GM12878 (cell line): ENCODE results near the gene YPEL4. TPM values are rescaled to one million over a fixed set of nuclear protein-coding genes. Genes with fewer than 3 reads are reported as not detected.

Experiments used
- ATAC-seq: fragments of 200-7000 bp; cut with Tn5 transposase; 3 replicates; pipeline ENCODE4 v1.9.1; 2020; ENCODE audit warnings: mild to moderate bottlenecking, moderate library complexity
- BruUV-seq: library from RNA; stranded (reverse); fragments of 400-500 nt; replicated peaks from 2 replicates; lab custom pipeline; 2021; lab: Mats Ljungman, UMichigan
- CTCF ChIA-PET: fragments of 300-600 bp; sonication (Branson Sonifier 250); formaldehyde crosslinking; extraction: SDS; loops from one replicate; lab custom pipeline; 2021; ENCODE audit warnings: inconsistent platforms; lab: Yijun Ruan, JAX
- POLR2A ChIA-PET: fragments of 350-600 bp; formaldehyde crosslinking; extraction: SDS; loops from one replicate; lab custom pipeline; 2021; ENCODE audit warnings: inconsistent platforms; lab: Charles Lee
- RAD21 ChIA-PET: fragments of 300-600 bp; sonication (Branson Sonifier 250); formaldehyde crosslinking; loops from one replicate; lab custom pipeline; 2023; ENCODE audit warnings: antibody characterized with exemption; ENCODE audit not compliant: unreplicated experiment; lab: Charles Lee
- SMC1A ChIA-PET: fragments of 300-600 bp; sonication (Branson Sonifier 250); formaldehyde crosslinking; loops from one replicate; lab custom pipeline; 2023; ENCODE audit not compliant: unreplicated experiment, uncharacterized antibody; lab: Charles Lee
- DNase-seq: peaks from one replicate; pipeline ENCODE4 v3.0.0-alpha.2; 2011; ENCODE audit warnings: low read depth, low spot score
- FAIRE-seq: peaks from 3 replicates; lab custom pipeline; 2011; peaks lifted over from hg19 to GRCh38; lab: Jason Lieb, UNC
- H2AFZ ChIP-seq: 2 replicates; pipeline ENCODE4 v1.6.0; 2011; ENCODE audit warnings: low read depth, low read length, control low read depth; ENCODE audit not compliant: control insufficient read depth
- H3K27ac ChIP-seq: 2 replicates; pipeline ENCODE4 v1.5.1; 2011; ENCODE audit warnings: control low read depth; ENCODE audit not compliant: control insufficient read depth, insufficient read depth
- H3K27me3 ChIP-seq, 2 experiments: replicated peaks in 1 of 2; 2 replicates each; pipeline versions ENCODE4 v1.6.0 to v1.6.1; 2011; ENCODE audit warnings: low read length in 1 of 2; ENCODE audit not compliant: control insufficient read depth in 2 of 2, insufficient read depth in 2 of 2
- H3K36me3 ChIP-seq, 2 experiments: 2 replicates each; pipeline ENCODE4 v1.5.1; 2011; ENCODE audit warnings: low read length in 1 of 2; ENCODE audit not compliant: control insufficient read depth in 2 of 2, insufficient read depth in 2 of 2
- H3K4me1 ChIP-seq: 2 replicates; pipeline ENCODE4 v1.6.1; 2011; ENCODE audit warnings: mild to moderate bottlenecking, low read length, moderate library complexity, mixed read lengths; ENCODE audit not compliant: control insufficient read depth, insufficient read depth
- H3K4me2 ChIP-seq: 2 replicates; pipeline ENCODE4 v1.6.0; 2011; ENCODE audit warnings: control low read depth; ENCODE audit not compliant: control insufficient read depth, insufficient read depth
- H3K4me3 ChIP-seq: fragments of 200-600 bp; sonication (generic); 2 replicates; pipeline ENCODE4 v1.5.1; 2016
- H3K79me2 ChIP-seq: 2 replicates; pipeline ENCODE4 v1.6.0; 2011; ENCODE audit warnings: low read length; ENCODE audit not compliant: control insufficient read depth, insufficient read depth
- H3K9ac ChIP-seq: 2 replicates; pipeline ENCODE4 v1.8.0; 2011; ENCODE audit warnings: low read length, control low read depth, mixed read lengths; ENCODE audit not compliant: control insufficient read depth, insufficient read depth
- H3K9me3 ChIP-seq: replicated peaks from 3 replicates; pipeline ENCODE4 v1.5.1; 2011; ENCODE audit warnings: mild to moderate bottlenecking, low read length; ENCODE audit not compliant: control insufficient read depth, insufficient read depth
- H4K20me1 ChIP-seq: 2 replicates; pipeline ENCODE4 v1.6.0; 2011; ENCODE audit not compliant: control insufficient read depth, insufficient read depth
- ATF3 ChIP-seq: IDR thresholded peaks from 2 replicates; pipeline ENCODE4 v1.6.1; 2011; ENCODE audit warnings: low read depth, mild to moderate bottlenecking, low read length, moderate library complexity, borderline replicate concordance; ENCODE audit errors: extremely low read depth
- POLR2AphosphoS5 ChIP-seq: IDR thresholded peaks from 2 replicates; pipeline ENCODE4 v1.6.1; 2011; ENCODE audit warnings: mild to moderate bottlenecking, low read length, inconsistent platforms
- RAD21 ChIP-seq: IDR thresholded peaks from 2 replicates; pipeline ENCODE4 v1.6.1; 2011; ENCODE audit warnings: mild to moderate bottlenecking, low read depth, low read length, moderate library complexity; ENCODE audit not compliant: insufficient read depth
- RFX5 ChIP-seq: IDR thresholded peaks from 2 replicates; pipeline ENCODE4 v1.6.1; 2011; ENCODE audit warnings: low read depth, low read length, improper control_type of control experiment
- SIX5 ChIP-seq: IDR thresholded peaks from 2 replicates; pipeline ENCODE4 v1.6.1; 2011; ENCODE audit warnings: mild to moderate bottlenecking, low read depth, low read length, moderate library complexity; ENCODE audit not compliant: severe bottlenecking
- SMARCA5 ChIP-seq: fragments of 450-650 bp; IDR thresholded peaks from 2 replicates; pipeline ENCODE4 v1.6.1; 2017; ENCODE audit warnings: mild to moderate bottlenecking
- SMC3 ChIP-seq: IDR thresholded peaks from 2 replicates; pipeline ENCODE4 v1.6.1; 2011; ENCODE audit warnings: low read length, improper control_type of control experiment, borderline replicate concordance
- TCF12 ChIP-seq: IDR thresholded peaks from 2 replicates; pipeline ENCODE4 v1.6.1; 2011; ENCODE audit warnings: low read depth, mild to moderate bottlenecking, low read length
- ZBED1 ChIP-seq: IDR thresholded peaks from 2 replicates; pipeline ENCODE4 v1.6.1; 2016; ENCODE audit warnings: borderline replicate concordance
- ZBTB11 ChIP-seq: fragments of 450-650 bp; formaldehyde crosslinking; IDR thresholded peaks from 2 replicates; pipeline ENCODE4 v1.5.0; 2022; ENCODE audit warnings: mild to moderate bottlenecking, missing genetic modification characterization
- ZNF207 ChIP-seq: fragments of 450-650 bp; IDR thresholded peaks from 2 replicates; pipeline ENCODE4 v1.6.1; 2014; ENCODE audit warnings: antibody characterized with exemption, mild to moderate bottlenecking, borderline replicate concordance
- ZNF384 ChIP-seq: IDR thresholded peaks from 2 replicates; pipeline ENCODE4 v1.6.1; 2012; ENCODE audit warnings: low read depth, mild to moderate bottlenecking, low read length, improper control_type of control experiment, borderline replicate concordance
- WGBS: methylation state at CpG from one replicate; pipeline ENCODE4 v1.1.6; 2016; ENCODE audit warnings: low lambda C conversion rate; ENCODE audit not compliant: insufficient replicate concordance, insufficient coverage; ENCODE audit errors: missing lambda C conversion rate; 5-methylcytosine and 5-hydroxymethylcytosine counted together
- in situ Hi-C: fragments of 300-500 bp; cut with MboI; formaldehyde crosslinking; loops from 9 replicates; pipeline ENCODE4 v1.14.3; 2018; ENCODE audit warnings: mixed read lengths
- intact Hi-C: fragments of 100-400 bp; cut with micrococcal nuclease; formaldehyde crosslinking; loops from one replicate; pipeline ENCODE4 v1.14.2; 2022; ENCODE audit not compliant: unreplicated experiment
- polyA plus RNA-seq, 11 experiments: library from polyadenylated mRNA; depleted of rRNA in 4 of 11; unstranded in 6 of 11; stranded (reverse) in 5 of 11; fragments of >200 nt; fragmentation: Nextera tagmentation in 4 of 11; fragmentation: Illumina TruSeq in 1 of 11; extraction: Ambion mirVana in 4 of 11; extraction: Trizol in 1 of 11; gene quantifications; 1 replicate in 1 of 11; 2 replicates in 10 of 11; pipeline versions ENCODE4 v1.2.1 to v1.2.3, GENCODE V29; 2011 to 2016; ENCODE audit warnings: inconsistent platforms in 2 of 11, missing spikeins in 2 of 11, low read depth in 1 of 11
- total RNA-seq, 4 experiments: library from RNA; depleted of rRNA in 3 of 4; stranded (reverse); fragments of >200 nt in 3 of 4; fragmentation: Illumina TruSeq in 1 of 4; extraction: Trizol in 1 of 4; gene quantifications; 2 replicates each; pipeline versions ENCODE4 v1.2.1 to v1.2.3, GENCODE V29; 2013 to 2021
- TF ChIP-seq, protein P1 (sequence below): fragments of 450-650 bp; IDR thresholded peaks from 2 replicates; pipeline ENCODE4 v1.6.1; 2014; ENCODE audit warnings: mild to moderate bottlenecking
- TF ChIP-seq, protein P2 (sequence below): fragments of 450-650 bp; IDR thresholded peaks from 2 replicates; pipeline ENCODE4 v1.6.1; 2018; ENCODE audit warnings: borderline replicate concordance, mild to moderate bottlenecking; ENCODE audit not compliant: partially characterized antibody

The YPEL4 gene
- total and polyA plus RNA-seq, 10 of the 15 experiments (the other 5 are each of a cell fraction or from before 2014, with no cell fraction given), result 0.07 to 0.50 (median 0.13) TPM; not detected in 5

- TF ChIP-seq ZBTB11 (CRISPR knock-in tag), result no peak
- TF ChIP-seq SMC3, result no peak
- TF ChIP-seq POLR2AphosphoS5, result no peak
These were observed 44.7 kb downstream of the YPEL4 start (continued) for GRCh38 chr11:57605028-57605420.

- ChIA-PET POLR2A (interaction anchor here (0.7 kb wide), 1 partner anchor 36 kb away, joined by 3 read pairs; no protein-coding TSS in a partner anchor), RAD21 (interaction anchor here (0.7 to 0.8 kb wide), 2 partner anchors 38 to 111 kb away, joined by 3 read pairs; no protein-coding TSS in a partner anchor), CTCF (interaction anchor here (0.7 to 1.8 kb wide), 7 partner anchors 17 to 147 kb away, joined by 3 to 7 read pairs (median 5); no protein-coding TSS in a partner anchor), SMC1A (interaction anchor here (0.6 kb wide), 1 partner anchor 920 kb away, joined by 3 read pairs; no protein-coding TSS in a partner anchor)
- H3K79me2 ChIP-seq, result no peaks in the 10 kb centered on the region
- no peak for DNase-seq
- FAIRE-seq, result no peak
- no peaks in the 10 kb centered on the region for H4K20me1 ChIP-seq
- in situ Hi-C loops (no loop called here), intact Hi-C loops (no loop called here)
- H3K9me3 ChIP-seq, result no peaks in the 10 kb centered on the region
- H3K9ac ChIP-seq, result no peak overlapping the region
- no peak overlapping the region for H3K4me3 ChIP-seq
- no peak overlapping the region for H3K27ac ChIP-seq
- no peaks in the 10 kb centered on the region; a peak in 1 of 4 replicates for H3K27me3 ChIP-seq
- H3K36me3 ChIP-seq, result no peaks in the 10 kb centered on the region
- BruUV-seq, result no TSS peak
- no peak overlapping the region for H3K4me2 ChIP-seq
- no peaks in the 10 kb centered on the region for H3K4me1 ChIP-seq
- 0 out of 3 replicates have a peak, but pooled peaks have one; percentile 25 for ATAC-seq
- 12% methylated on average over 8 of the region's 8 CpGs for WGBS
- H2AFZ ChIP-seq, result no peak overlapping the region
- TF ChIP-seq, protein P1, sequence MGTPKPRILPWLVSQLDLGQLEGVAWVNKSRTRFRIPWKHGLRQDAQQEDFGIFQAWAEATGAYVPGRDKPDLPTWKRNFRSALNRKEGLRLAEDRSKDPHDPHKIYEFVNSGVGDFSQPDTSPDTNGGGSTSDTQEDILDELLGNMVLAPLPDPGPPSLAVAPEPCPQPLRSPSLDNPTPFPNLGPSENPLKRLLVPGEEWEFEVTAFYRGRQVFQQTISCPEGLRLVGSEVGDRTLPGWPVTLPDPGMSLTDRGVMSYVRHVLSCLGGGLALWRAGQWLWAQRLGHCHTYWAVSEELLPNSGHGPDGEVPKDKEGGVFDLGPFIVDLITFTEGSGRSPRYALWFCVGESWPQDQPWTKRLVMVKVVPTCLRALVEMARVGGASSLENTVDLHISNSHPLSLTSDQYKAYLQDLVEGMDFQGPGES, result no peak
- TF ChIP-seq ZNF384 (no peak), ZNF207 (no peak), SIX5 (no peak), RAD21 (no peak), ZBED1 (no peak), SMARCA5 (no peak), RFX5 (no peak), TCF12 (no peak), ATF3 (no peak)
- TF ChIP-seq, protein P2, sequence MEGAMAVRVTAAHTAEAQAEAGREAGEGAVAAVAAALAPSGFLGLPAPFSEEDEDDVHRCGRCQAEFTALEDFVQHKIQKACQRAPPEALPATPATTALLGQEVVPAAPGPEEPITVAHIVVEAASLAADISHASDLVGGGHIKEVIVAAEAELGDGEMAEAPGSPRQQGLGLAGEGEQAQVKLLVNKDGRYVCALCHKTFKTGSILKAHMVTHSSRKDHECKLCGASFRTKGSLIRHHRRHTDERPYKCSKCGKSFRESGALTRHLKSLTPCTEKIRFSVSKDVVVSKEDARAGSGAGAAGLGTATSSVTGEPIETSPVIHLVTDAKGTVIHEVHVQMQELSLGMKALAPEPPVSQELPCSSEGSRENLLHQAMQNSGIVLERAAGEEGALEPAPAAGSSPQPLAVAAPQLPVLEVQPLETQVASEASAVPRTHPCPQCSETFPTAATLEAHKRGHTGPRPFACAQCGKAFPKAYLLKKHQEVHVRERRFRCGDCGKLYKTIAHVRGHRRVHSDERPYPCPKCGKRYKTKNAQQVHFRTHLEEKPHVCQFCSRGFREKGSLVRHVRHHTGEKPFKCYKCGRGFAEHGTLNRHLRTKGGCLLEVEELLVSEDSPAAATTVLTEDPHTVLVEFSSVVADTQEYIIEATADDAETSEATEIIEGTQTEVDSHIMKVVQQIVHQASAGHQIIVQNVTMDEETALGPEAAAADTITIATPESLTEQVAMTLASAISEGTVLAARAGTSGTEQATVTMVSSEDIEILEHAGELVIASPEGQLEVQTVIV, result no peak
These were observed 45.2 kb downstream of the YPEL4 start for GRCh38 chr11:57604296-57605027.
